Measurements from ENCODE around the gene WDR6.

WDR6 gene

DNA sequence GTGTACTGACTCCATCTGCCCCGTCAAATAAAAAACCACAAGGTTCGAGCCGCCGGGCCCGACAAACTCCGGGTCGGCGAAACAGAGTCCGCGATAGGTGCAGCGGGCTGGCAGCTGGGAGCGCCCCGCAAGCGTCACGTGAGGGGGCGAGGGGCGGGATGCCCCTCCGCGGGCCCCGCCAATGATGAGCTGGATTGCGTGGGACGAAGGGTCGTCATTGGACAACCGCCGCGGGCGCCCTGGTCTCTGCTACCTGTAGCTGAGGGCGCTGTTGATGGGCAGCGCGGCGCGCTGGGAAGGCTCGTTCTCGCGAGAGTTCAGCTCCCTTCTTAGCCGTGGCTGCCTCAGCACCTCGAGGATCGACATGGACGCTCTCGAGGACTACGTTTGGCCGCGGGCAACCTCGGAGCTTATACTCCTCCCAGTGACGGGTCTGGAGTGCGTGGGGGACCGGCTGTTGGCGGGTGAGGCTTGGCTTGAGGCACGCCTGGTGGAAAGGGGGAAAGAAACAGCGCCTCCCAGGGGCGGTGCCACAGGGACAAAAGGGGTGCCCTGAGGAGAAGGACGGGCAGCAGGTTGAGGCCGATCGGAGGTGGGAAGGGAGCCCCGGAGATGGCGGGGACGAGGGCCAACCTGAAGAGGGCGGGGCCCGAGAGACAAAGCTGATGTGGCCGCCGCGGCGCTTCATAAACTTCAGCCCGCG is at the start of gene WDR6:
WDR6 (plus strand) TSS at position 324 of the 703 bp plus-strand sequence; CDS start at position 365, 41 bp downstream.
- peak; percentile 87 for DNase-seq

GRCh38 chr3:48960841-48961413 is 46.3 kb upstream of the WDR6 start:
- no peak for DNase-seq

- DNase-seq = no peak
Observed at GRCh38 chr3:48962340-48962739, 44.9 kb upstream of the WDR6 start.

GRCh38 chr3:48962939-48963338 is 44.3 kb upstream of the WDR6 start:
- DNase-seq = no peak

GRCh38 chr3:48963591-48963990 is 43.6 kb upstream of the WDR6 start:
- no peak for DNase-seq

DNA sequence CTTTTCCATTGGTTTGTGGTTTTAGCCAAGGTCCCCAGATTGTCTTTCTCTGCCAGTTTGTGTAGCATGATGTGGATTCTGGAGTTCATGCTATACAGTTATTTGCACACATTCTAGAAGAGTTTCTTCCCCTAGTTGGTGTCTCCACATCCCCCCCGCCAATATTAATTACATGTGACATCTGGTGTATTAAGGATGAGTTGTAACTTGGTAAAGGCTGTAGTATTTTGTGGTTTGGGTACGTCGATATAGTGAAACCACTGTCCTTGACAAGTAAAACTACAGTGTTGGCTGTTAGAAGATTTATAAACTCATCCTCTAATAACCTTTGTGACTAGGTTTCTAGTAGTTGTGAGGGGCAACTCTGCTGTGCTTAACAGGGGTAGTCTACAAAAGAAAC is 40.8 kb upstream of the WDR6 start:
- DNase-seq = no peak

DNA sequence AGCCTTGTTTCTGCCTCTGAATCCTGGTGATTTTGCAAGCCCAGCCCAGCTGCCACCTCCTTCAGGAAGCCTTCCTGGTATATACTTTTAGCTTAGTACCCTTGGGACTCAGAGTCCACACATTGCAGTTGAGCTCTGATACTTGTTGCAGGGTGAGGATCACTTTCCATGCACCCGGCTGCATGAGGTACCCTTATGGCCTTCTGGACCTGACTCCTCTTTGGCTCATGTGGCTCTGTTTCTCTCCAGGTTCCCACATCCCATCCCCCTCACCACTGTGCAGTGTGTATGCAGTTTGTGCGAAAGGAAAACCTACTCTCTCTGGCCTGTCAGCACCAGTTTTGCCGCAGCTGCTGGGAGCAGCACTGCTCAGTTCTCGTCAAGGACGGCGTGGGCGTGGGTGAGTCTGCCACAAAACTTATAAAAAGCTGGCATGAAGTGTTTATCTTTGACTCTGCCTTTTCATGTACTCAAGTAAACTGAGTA is 40.3 kb upstream of the WDR6 start:
- DNase-seq = no peak

GRCh38 chr3:48970586-48970985 is 36.6 kb upstream of the WDR6 start:
- DNase-seq = no peak

- no peak for DNase-seq
Observed at GRCh38 chr3:48974076-48974864, 32.9 kb upstream of the WDR6 start.

GRCh38 chr3:48979451-48979850 is 27.7 kb upstream of the WDR6 start:
- DNase-seq = no peak

- no peak for DNase-seq
Observed at GRCh38 chr3:48980295-48980694, 26.9 kb upstream of the WDR6 start.

- DNase-seq = no peak
Observed at GRCh38 chr3:48982016-48982415, 25.2 kb upstream of the WDR6 start.

DNA sequence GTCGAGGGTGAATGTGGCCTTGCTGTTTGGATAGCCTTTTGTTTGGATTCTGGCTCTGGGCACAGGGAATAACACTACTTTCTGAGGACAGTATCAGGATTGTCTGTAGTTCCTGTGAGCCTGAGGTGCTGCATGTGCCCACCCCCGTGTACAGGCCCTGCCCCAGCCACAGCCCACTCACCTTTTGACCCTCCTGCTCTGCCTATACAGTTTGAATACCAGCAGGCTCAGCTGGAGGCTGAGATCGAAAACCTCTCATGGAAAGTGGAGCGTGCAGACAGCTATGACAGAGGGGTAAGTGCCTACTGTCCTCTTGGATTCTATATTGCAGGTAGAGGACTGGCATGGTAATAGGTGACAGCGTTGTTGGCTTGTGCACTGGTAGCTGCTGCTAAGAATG is 24.5 kb upstream of the WDR6 start:
- no peak for DNase-seq

DNA sequence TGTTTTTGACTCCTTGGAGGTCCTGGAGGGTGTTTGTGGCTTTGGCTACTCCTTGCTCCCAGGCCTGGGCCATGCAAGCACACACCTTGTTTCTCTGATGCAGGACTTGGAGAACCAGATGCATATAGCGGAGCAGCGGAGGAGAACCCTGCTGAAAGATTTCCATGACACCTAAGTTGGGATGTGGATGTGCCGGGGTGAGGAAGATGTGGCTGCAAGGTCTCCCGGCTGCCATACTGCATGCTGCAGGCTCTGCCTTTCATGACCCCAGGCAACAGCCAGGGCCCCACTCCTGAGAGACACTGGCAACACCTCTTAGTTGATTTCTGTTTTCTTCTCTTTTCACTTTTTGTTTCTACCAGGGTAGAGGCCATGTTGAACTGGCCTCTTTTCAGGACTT is 24.1 kb upstream of the WDR6 start:
- DNase-seq = no peak

DNA sequence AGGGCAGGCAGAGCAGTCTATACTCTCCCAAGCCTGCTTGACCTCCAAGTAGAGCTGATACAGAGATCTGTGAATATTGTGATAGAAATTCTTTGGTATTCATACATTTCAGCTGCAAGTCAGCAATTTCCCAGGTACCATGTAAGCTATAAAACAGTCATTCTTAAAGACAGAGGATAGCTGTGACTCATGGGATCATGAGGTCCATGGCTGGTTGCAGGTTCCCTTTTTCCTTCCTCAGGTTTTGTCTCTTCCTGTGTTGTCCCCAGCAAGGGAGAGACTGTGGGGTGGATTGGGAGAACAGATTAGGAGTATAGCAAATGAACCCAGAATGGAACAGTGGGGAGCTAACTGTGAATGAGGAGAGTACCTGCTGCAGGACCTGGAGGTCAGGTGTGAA is 22.5 kb upstream of the WDR6 start:
- no peak for DNase-seq

DNA sequence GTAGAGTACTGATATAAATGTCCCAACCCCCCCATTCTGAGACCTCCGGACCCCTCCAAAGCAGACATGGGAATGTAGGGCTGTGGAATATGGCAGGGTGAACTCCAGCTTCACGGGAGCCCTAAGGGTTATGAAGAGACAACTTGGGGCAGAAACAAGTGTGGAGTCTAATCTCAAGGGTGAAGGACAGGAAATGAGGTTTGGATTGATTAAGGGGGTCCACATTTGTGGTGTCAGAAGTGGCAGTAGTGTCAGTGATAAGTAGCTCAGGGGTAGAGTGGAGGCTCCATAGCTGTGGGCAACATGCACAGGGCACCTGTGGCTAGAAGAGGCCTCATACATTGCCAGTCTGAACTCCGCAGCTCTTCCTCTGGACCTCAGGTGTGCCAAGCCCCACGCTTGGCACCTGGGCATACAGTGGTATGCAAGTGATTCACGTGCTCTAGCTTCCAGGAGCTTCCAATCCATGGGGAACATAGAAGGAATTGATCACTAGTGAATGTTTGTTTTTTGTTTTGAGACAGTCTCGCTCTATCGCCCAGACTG is 21.3 kb upstream of the WDR6 start:
- DNase-seq = no peak

DNA sequence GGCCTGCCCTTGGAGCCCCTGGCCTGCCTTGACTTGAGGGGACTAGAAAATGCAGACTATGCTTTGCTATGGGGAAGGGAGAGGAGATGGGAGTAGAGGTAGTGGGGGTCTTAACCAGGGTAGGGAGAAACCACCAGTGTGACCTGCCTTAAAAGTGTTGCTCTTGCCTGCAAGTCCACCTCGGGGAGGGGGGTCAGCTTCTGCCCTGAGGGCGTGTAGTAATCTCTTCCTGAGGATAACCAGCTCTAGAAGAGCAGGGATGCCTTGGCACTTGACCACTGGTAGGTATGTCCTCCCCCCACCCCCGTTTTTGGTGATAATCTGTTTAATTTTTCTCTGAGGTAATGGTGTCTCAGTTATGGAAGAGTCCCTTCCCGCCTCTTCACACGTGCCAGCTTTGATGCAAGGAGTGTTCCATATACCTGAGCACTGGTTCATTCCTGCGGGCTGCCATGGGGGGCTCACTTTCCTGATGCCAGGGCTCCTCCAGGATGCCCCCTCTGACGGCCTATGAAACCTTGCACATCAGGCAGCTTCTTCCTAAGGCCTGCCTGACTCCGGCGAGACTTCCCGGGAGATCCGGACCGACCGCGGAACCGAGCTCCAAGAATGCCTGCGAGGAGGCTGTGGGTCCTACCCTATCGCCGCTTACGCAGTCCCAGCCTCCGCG is 17.9 kb upstream of the WDR6 start:
- DNase-seq = no peak

DNA sequence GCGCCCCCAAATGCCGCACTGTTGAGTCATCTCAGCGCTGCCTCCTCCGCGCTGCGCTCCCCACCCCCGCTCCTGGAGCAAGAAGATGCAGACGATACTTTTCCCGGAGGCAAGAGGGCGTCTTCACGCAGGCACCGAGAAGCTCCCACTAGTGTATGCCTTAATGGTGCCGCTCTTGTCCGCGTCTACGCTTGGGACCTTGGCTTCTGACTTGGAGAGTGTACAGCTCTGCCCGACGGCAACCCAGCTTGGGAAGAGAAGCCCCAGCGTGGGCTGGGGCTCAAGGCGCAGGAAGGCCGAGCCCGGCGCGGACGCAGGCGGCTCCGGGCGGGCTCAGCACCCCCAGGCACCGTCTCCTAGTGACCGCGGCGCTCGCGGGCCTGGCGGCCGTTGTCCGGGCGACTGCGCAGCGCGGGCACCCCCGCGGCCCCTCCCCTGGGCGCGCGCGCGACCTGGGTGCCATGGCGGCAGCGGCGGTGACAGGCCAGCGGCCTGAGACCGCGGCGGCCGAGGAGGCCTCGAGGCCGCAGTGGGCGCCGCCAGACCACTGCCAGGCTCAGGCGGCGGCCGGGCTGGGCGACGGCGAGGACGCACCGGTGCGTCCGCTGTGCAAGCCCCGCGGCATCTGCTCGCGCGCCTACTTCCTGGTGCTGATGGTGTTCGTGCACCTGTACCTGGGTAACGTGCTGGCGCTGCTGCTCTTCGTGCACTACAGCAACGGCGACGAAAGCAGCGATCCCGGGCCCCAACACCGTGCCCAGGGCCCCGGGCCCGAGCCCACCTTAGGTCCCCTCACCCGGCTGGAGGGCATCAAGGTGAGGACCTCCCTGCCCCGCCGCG is 17.2 kb upstream of the WDR6 start, which contains the start of gene P4HTM:
P4HTM (plus strand) TSS at position 446 of the 840 bp plus-strand sequence; CDS start at position 462, 16 bp downstream.
- DNase-seq = peak; percentile 49

DNA sequence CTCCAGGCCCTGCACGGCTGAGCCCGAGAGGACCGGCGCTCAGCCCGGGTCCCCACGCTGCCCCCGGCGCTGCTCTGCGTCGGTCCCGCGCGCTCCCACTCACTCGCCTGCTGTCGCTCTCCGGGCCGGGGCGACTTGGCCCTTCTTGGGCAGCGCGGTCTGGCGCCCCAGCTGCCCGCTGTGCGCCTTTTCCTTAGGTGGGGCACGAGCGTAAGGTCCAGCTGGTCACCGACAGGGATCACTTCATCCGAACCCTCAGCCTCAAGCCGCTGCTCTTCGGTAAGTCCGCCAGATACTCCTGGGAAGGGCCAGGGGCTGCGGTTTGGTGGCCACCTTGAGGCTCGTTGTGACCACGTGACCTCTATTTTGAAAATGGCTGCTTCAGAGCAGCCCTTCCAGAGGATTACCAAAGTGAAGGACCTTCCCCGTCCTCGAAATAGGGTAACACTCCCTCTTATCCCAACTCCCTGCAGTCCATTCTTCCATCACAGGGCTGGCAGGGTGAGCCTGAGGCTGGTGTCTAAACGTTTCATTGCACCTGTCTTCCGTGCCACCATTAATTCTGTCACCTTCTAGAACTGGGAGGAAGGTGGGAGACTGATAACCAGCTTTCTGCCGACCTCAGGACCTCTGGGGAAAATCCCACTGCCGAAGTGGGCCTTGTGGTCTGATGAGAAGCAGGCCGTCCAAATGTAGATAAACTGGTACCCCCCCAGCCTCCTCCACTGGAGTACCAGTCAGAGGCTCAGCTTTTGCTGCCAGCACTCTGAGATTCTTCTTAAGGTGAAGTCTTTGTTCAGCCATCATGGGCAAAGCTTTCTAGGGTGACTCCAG is 16.3 kb upstream of the WDR6 start:
- DNase-seq = no peak

DNA sequence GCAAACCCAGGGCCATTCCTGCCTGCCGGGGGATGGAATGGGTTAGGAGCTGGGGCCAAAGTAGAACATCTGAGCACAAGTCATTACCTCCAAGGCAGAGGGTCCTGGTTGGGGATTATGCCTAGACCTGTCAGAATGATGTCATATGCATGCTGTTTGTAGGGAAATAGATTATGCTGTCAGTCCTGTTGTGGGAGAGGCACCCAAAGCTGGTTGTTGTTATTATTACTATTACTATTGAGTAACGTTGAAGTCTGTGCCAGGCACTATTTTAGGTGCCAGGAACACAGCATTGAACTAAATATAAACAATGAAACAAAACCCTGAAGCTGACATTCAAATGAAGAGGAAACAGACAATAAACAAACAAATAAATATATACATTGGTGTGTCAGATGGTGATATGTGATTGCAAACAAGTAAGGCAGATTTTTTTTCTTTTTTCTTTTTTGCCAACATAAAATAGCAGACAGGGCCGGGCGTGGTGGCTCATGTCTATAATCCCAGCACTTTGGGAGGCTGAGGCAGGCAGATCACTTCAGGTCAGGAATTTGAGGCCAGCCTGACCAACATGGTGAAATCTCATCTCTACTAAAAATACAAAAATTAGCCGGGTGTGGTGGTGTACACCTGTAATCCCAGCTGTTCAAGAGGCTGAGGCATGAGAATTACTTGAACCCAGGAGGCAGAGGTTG is 15.2 kb upstream of the WDR6 start:
- DNase-seq = no peak
